Measurements from ENCODE around the gene LRRC4. TPM values are rescaled to one million over a fixed set of nuclear protein-coding genes. Genes with fewer than 3 reads are reported as not detected.

The LRRC4 gene
- total RNA-seq, 1 donor from 2014 or later = 1.3 TPM

GRCh38 chr7:127981965-127982364 lies 49.3 kb downstream of the LRRC4 start:
- DNase-seq (ENCODE audit: extremely low read depth, low read depth, low spot score) = no peak

- DNase-seq (ENCODE audit: extremely low read depth, low read depth, low spot score) = no peak
Measured at GRCh38 chr7:127980901-127981300, 50.3 kb downstream of the LRRC4 start.

GRCh38 chr7:127979728-127980126 lies 51.5 kb downstream of the LRRC4 start:
- no peak for DNase-seq (ENCODE audit: extremely low read depth, low read depth, low spot score)

- no peak for DNase-seq (ENCODE audit: extremely low read depth, low read depth, low spot score)
Measured at GRCh38 chr7:127979113-127979727, 52.0 kb downstream of the LRRC4 start.

- DNase-seq (ENCODE audit: extremely low read depth, low read depth, low spot score) = no peak
Measured at GRCh38 chr7:127978421-127978820, 52.8 kb downstream of the LRRC4 start.

Other genes starting within 250 kb of the LRRC4 start
- gene LEP, start 209.8 kb upstream of the LRRC4 start, total RNA-seq = not detected in 2 replicates

All from glomerular endothelial cell (primary cell).